HCT116 (cell line): Measurements from ENCODE around the gene SEMA7A.

ENCODE experiments used
- ATF3 ChIP-seq: IDR thresholded peaks from 2 replicates; pipeline ENCODE4 v1.6.1; 2012
- CEBPB ChIP-seq: IDR thresholded peaks from 2 replicates; pipeline ENCODE4 v1.6.1; 2012; ENCODE audit warnings: low read depth
- CTCF ChIP-seq, 3 experiments: fragments of 200-600 bp in 1 of 3; sonication (generic) in 1 of 3; IDR thresholded peaks in 2 of 3; conservative IDR thresholded peaks in 1 of 3; 2 replicates each; pipeline ENCODE4 v1.5.1; 2012 to 2017; ENCODE audit warnings: low read depth in 2 of 3, low read length in 2 of 3, antibody characterized with exemption in 1 of 3, borderline replicate concordance in 1 of 3, control low read depth in 1 of 3, mild to moderate bottlenecking in 1 of 3, mixed read lengths in 1 of 3, mixed run types in 1 of 3, moderate library complexity in 1 of 3; ENCODE audit not compliant: insufficient read depth in 1 of 3
- ELF1 ChIP-seq: IDR thresholded peaks from 2 replicates; pipeline ENCODE4 v1.6.1; 2012; ENCODE audit warnings: low read depth, borderline replicate concordance
- EZH2 ChIP-seq: fragments of 200-600 bp; sonication (generic); IDR thresholded peaks from 2 replicates; pipeline ENCODE4 v1.6.1; 2017; ENCODE audit warnings: antibody characterized with exemption, mixed run types
- EZH2phosphoT487 ChIP-seq: fragments of 200-600 bp; IDR thresholded peaks from 2 replicates; pipeline ENCODE4 v1.6.1; 2018; ENCODE audit warnings: antibody characterized with exemption, borderline replicate concordance
- JUND ChIP-seq: IDR thresholded peaks from 2 replicates; pipeline ENCODE4 v1.6.1; 2012
- POLR2A ChIP-seq: IDR thresholded peaks from 2 replicates; pipeline ENCODE4 v1.7.0; 2011; ENCODE audit warnings: borderline replicate concordance; ENCODE audit not compliant: insufficient read depth, insufficient read length; ENCODE audit errors: extremely low read depth
- POLR2AphosphoS5 ChIP-seq: IDR thresholded peaks from 2 replicates; pipeline ENCODE4 v1.6.1; 2011; ENCODE audit warnings: mild to moderate bottlenecking, low read depth, low read length, moderate library complexity
- RAD21 ChIP-seq: IDR thresholded peaks from 2 replicates; pipeline ENCODE4 v1.6.1; 2012; ENCODE audit warnings: low read depth, mild to moderate bottlenecking
- SP1 ChIP-seq: IDR thresholded peaks from 2 replicates; pipeline ENCODE4 v1.6.1; 2012; ENCODE audit warnings: low read depth
- TCF7L2 ChIP-seq: IDR thresholded peaks from 2 replicates; pipeline ENCODE4 v1.7.0; 2011; ENCODE audit warnings: borderline replicate concordance, inconsistent platforms; ENCODE audit not compliant: insufficient read depth, insufficient read length; ENCODE audit errors: extremely low read depth
- TF ChIP-seq, protein P1 (sequence below): IDR thresholded peaks from 2 replicates; pipeline ENCODE4 v1.6.1; 2012; ENCODE audit warnings: low read depth
- TF ChIP-seq, protein P2 (sequence below): IDR thresholded peaks from 2 replicates; pipeline ENCODE4 v1.6.1; 2011; ENCODE audit warnings: mild to moderate bottlenecking, low read length, moderate library complexity; ENCODE audit not compliant: insufficient replicate concordance; ENCODE audit errors: extremely low read depth

DNA sequence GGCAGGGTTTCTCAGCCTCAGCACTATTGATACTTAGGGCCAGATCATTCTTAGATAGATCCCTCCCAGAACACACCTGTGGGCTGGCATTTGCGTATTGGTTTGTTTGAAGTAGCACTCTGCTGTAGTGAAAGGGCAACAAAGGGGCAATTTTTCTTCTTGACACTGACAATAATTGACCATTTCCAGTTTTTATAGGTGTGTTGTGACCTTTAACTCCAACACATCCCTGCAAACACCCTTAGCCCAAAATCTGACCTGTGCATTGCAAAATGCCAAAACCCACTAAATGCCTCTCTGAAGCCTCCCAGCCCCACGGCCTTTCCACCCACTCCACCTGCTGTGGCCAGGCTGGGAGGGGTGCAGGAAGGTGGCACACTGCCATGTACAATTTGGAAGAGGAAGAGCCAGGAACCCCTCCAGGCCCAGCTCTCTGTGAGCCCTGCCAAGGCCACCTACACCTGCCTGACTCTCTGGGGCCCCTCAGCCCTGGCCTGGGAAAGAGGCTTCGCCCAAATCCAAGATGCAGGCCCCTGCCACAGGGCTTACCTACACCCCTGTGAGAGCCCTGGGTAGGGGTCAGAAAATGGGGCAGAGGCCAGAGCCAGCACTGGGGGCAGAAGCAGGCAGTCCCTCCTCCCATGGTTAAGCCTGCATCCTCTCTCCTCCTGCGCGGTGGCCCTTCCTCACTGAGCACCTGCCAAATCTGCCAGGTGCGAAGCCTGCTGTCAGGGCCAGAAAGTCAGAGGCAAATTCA lies 56.8 kb downstream of the SEMA7A start:
- TF ChIP-seq TCF7L2 (no peak), CTCF (IDR thresholded peaks at IDR 0.05 in 2 of 3, conservative IDR thresholded peaks at IDR 0.05 in 1 of 3; ENCODE audit: borderline replicate concordance in 1 of 3, insufficient read depth in 1 of 3, low read depth in 2 of 3, low read length in 2 of 3) (no peak), POLR2A (no peak), CEBPB (no peak), ELF1 (no peak), RAD21 (no peak), EZH2phosphoT487 (no peak), ATF3 (no peak), POLR2AphosphoS5 (no peak), EZH2 (no peak), SP1 (no peak), JUND (no peak)
- TF ChIP-seq, protein P1, sequence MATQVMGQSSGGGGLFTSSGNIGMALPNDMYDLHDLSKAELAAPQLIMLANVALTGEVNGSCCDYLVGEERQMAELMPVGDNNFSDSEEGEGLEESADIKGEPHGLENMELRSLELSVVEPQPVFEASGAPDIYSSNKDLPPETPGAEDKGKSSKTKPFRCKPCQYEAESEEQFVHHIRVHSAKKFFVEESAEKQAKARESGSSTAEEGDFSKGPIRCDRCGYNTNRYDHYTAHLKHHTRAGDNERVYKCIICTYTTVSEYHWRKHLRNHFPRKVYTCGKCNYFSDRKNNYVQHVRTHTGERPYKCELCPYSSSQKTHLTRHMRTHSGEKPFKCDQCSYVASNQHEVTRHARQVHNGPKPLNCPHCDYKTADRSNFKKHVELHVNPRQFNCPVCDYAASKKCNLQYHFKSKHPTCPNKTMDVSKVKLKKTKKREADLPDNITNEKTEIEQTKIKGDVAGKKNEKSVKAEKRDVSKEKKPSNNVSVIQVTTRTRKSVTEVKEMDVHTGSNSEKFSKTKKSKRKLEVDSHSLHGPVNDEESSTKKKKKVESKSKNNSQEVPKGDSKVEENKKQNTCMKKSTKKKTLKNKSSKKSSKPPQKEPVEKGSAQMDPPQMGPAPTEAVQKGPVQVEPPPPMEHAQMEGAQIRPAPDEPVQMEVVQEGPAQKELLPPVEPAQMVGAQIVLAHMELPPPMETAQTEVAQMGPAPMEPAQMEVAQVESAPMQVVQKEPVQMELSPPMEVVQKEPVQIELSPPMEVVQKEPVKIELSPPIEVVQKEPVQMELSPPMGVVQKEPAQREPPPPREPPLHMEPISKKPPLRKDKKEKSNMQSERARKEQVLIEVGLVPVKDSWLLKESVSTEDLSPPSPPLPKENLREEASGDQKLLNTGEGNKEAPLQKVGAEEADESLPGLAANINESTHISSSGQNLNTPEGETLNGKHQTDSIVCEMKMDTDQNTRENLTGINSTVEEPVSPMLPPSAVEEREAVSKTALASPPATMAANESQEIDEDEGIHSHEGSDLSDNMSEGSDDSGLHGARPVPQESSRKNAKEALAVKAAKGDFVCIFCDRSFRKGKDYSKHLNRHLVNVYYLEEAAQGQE = no peak
- TF ChIP-seq, protein P2, sequence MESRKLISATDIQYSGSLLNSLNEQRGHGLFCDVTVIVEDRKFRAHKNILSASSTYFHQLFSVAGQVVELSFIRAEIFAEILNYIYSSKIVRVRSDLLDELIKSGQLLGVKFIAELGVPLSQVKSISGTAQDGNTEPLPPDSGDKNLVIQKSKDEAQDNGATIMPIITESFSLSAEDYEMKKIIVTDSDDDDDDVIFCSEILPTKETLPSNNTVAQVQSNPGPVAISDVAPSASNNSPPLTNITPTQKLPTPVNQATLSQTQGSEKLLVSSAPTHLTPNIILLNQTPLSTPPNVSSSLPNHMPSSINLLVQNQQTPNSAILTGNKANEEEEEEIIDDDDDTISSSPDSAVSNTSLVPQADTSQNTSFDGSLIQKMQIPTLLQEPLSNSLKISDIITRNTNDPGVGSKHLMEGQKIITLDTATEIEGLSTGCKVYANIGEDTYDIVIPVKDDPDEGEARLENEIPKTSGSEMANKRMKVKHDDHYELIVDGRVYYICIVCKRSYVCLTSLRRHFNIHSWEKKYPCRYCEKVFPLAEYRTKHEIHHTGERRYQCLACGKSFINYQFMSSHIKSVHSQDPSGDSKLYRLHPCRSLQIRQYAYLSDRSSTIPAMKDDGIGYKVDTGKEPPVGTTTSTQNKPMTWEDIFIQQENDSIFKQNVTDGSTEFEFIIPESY = no peak
